HCT116 (cell line): ENCODE data around the gene OCSTAMP. TPM values are rescaled to one million over a fixed set of nuclear protein-coding genes. Genes with fewer than 3 reads are reported as not detected.

Source experiments
- ATAC-seq: fragments of 200-7000 bp; cut with Tn5 transposase; 2 replicates; pipeline ENCODE4 v1.9.1; 2020; ENCODE audit warnings: mild to moderate bottlenecking, moderate library complexity
- BruUV-seq: library from RNA; stranded (reverse); fragments of 400-500 nt; replicated peaks from 2 replicates; lab custom pipeline; 2021; lab: Mats Ljungman, UMichigan
- CTCF ChIA-PET: fragments of 300-600 bp; sonication (Branson Sonifier 250); formaldehyde crosslinking; loops from one replicate; lab custom pipeline; 2021; ENCODE audit warnings: antibody characterized with exemption; lab: Charles Lee
- POLR2A ChIA-PET: fragments of 300-600, 350-600 bp; sonication (Branson Sonifier 250); formaldehyde crosslinking; loops from one replicate; lab custom pipeline; 2021; ENCODE audit warnings: antibody characterized with exemption; lab: Charles Lee
- RAD21 ChIA-PET, 2 experiments: fragments of 300-600 bp; sonication (Branson Sonifier 250); formaldehyde crosslinking; loops; one replicate each; lab custom pipeline; 2023; ENCODE audit warnings: low total read pairs in 2 of 2; ENCODE audit not compliant: uncharacterized antibody in 2 of 2, unreplicated experiment in 2 of 2, low non-redundant PET in 1 of 2; lab: Charles Lee
- DNase-seq: peaks from one replicate; pipeline ENCODE4 v3.0.0-alpha.2; 2010; ENCODE audit warnings: low read depth, low spot score
- H2AFZ ChIP-seq: fragments of 200-600 bp; shearing (Covaris generic), sonication (generic); 2 replicates; pipeline ENCODE4 v1.6.1; 2017; ENCODE audit warnings: low read depth, mixed run types, mixed read lengths, antibody characterized with exemption, low read length; ENCODE audit not compliant: poor library complexity, severe bottlenecking
- H3K27ac ChIP-seq: 2 replicates; pipeline ENCODE4 v1.5.1; 2012; ENCODE audit warnings: low read depth, low read length
- H3K27me3 ChIP-seq: fragments of 200-600 bp; sonication (generic); 2 replicates; pipeline ENCODE4 v1.6.1; 2016; ENCODE audit warnings: mixed run types, low read length, mixed read lengths; ENCODE audit not compliant: insufficient read depth
- H3K36me3 ChIP-seq, 2 experiments: fragments of 200-500 bp in 1 of 2; fragments of 200-600 bp in 1 of 2; sonication (Bioruptor generic) in 1 of 2; sonication (generic) in 1 of 2; 2 replicates each; pipeline versions ENCODE4 v1.5.1 to v1.6.1; 2014 to 2016; ENCODE audit warnings: low read length in 2 of 2, inconsistent platforms in 1 of 2, mixed read lengths in 1 of 2, mixed run types in 1 of 2; ENCODE audit not compliant: insufficient read depth in 2 of 2, control insufficient read depth in 1 of 2
- H3K4me1 ChIP-seq, 2 experiments: fragments of 200-600 bp in 1 of 2; sonication (generic) in 1 of 2; 2 replicates each; pipeline versions ENCODE4 v1.5.1 to v1.6.1; 2012 to 2017; ENCODE audit warnings: low read length in 2 of 2, inconsistent platforms in 1 of 2, mild to moderate bottlenecking in 1 of 2, mixed read lengths in 1 of 2, mixed run types in 1 of 2, moderate library complexity in 1 of 2; ENCODE audit not compliant: insufficient read depth in 2 of 2, control insufficient read depth in 1 of 2
- H3K4me2 ChIP-seq: fragments of 200-600 bp; sonication (generic); 2 replicates; pipeline ENCODE4 v1.6.1; 2017; ENCODE audit warnings: mixed run types, low read length, mixed read lengths
- H3K4me3 ChIP-seq, 2 experiments: fragments of 200-600 bp in 1 of 2; sonication (generic) in 1 of 2; replicated peaks in 1 of 2; 2 replicates each; pipeline ENCODE4 v1.5.1; 2011 to 2016; ENCODE audit warnings: low read length in 2 of 2, control low read depth in 1 of 2, low read depth in 1 of 2, mild to moderate bottlenecking in 1 of 2, mixed read lengths in 1 of 2, mixed run types in 1 of 2
- H3K79me2 ChIP-seq: fragments of 200-600 bp; sonication (generic); 2 replicates; pipeline ENCODE4 v1.6.1; 2017; ENCODE audit warnings: mild to moderate bottlenecking, mixed run types, low read length, moderate library complexity, mixed read lengths; ENCODE audit not compliant: insufficient read depth
- H3K9ac ChIP-seq: fragments of 200-600 bp; sonication (generic); 2 replicates; pipeline ENCODE4 v1.6.1; 2016; ENCODE audit warnings: low read length, mixed read lengths
- H3K9me2 ChIP-seq: fragments of 200-600 bp; sonication (generic), shearing (Covaris generic); 2 replicates; pipeline ENCODE4 v1.6.1; 2017; ENCODE audit warnings: mixed run types, mild to moderate bottlenecking, moderate library complexity; ENCODE audit not compliant: insufficient read depth
- H3K9me3 ChIP-seq, 2 experiments: fragments of 200-500 bp in 1 of 2; fragments of 200-600 bp in 1 of 2; sonication (Bioruptor generic) in 1 of 2; sonication (generic) in 1 of 2; 2 replicates each; pipeline ENCODE4 v1.6.1; 2014 to 2017; ENCODE audit warnings: low read length in 2 of 2, mixed read lengths in 2 of 2, inconsistent platforms in 1 of 2, low read depth in 1 of 2, mild to moderate bottlenecking in 1 of 2, mixed run types in 1 of 2, moderate library complexity in 1 of 2; ENCODE audit not compliant: control insufficient read depth in 1 of 2, insufficient read depth in 1 of 2
- H4K20me1 ChIP-seq: fragments of 200-600 bp; sonication (generic), shearing (Covaris generic); 2 replicates; pipeline ENCODE4 v1.6.1; 2017; ENCODE audit warnings: mixed run types, mild to moderate bottlenecking, moderate library complexity; ENCODE audit not compliant: insufficient read depth
- CBX3 ChIP-seq: IDR thresholded peaks from 2 replicates; pipeline ENCODE4 v1.6.1; 2012; ENCODE audit warnings: low read depth
- CEBPB ChIP-seq: IDR thresholded peaks from 2 replicates; pipeline ENCODE4 v1.6.1; 2012; ENCODE audit warnings: low read depth
- ELF1 ChIP-seq: IDR thresholded peaks from 2 replicates; pipeline ENCODE4 v1.6.1; 2012; ENCODE audit warnings: low read depth, borderline replicate concordance
- EZH2phosphoT487 ChIP-seq: fragments of 200-600 bp; IDR thresholded peaks from 2 replicates; pipeline ENCODE4 v1.6.1; 2018; ENCODE audit warnings: antibody characterized with exemption, borderline replicate concordance
- JUND ChIP-seq: IDR thresholded peaks from 2 replicates; pipeline ENCODE4 v1.6.1; 2012
- POLR2AphosphoS5 ChIP-seq: IDR thresholded peaks from 2 replicates; pipeline ENCODE4 v1.6.1; 2011; ENCODE audit warnings: mild to moderate bottlenecking, low read depth, low read length, moderate library complexity
- SIN3A ChIP-seq: IDR thresholded peaks from 2 replicates; pipeline ENCODE4 v1.6.1; 2012; ENCODE audit warnings: low read depth
- TCF7L2 ChIP-seq: IDR thresholded peaks from 2 replicates; pipeline ENCODE4 v1.7.0; 2011; ENCODE audit warnings: borderline replicate concordance, inconsistent platforms; ENCODE audit not compliant: insufficient read depth, insufficient read length; ENCODE audit errors: extremely low read depth
- ZFX ChIP-seq: fragments of 450-650 bp; IDR thresholded peaks from 2 replicates; pipeline ENCODE4 v1.6.1; 2017
- ZNF274 ChIP-seq: fragments of 200-500 bp; sonication (Bioruptor generic); IDR thresholded peaks from 2 replicates; pipeline ENCODE4 v1.6.1; 2014; ENCODE audit warnings: mild to moderate bottlenecking, low read depth, low read length, inconsistent platforms
- intact Hi-C: fragments of 100-400 bp; cut with micrococcal nuclease; formaldehyde crosslinking; loops from 2 replicates; pipeline ENCODE4 v1.10.0; 2022
- total RNA-seq: library from RNA; stranded (reverse); gene quantifications from one replicate; pipeline ENCODE4 v1.2.1, GENCODE V29; 2021; ENCODE audit not compliant: unreplicated experiment
- TF ChIP-seq, protein P1 (sequence below): IDR thresholded peaks from 2 replicates; pipeline ENCODE4 v1.6.1; 2012
- TF ChIP-seq, protein P2 (sequence below): IDR thresholded peaks from 2 replicates; pipeline ENCODE4 v1.6.1; 2012; ENCODE audit warnings: low read depth
- TF ChIP-seq, protein P3 (sequence below): IDR thresholded peaks from 2 replicates; pipeline ENCODE4 v1.6.1; 2012
- TF ChIP-seq, protein P4 (sequence below), 3 experiments: fragments of 200-600 bp in 1 of 3; sonication (generic) in 1 of 3; IDR thresholded peaks in 2 of 3; conservative IDR thresholded peaks in 1 of 3; 2 replicates each; pipeline ENCODE4 v1.5.1; 2012 to 2017; ENCODE audit warnings: low read depth in 2 of 3, low read length in 2 of 3, antibody characterized with exemption in 1 of 3, borderline replicate concordance in 1 of 3, control low read depth in 1 of 3, mild to moderate bottlenecking in 1 of 3, mixed read lengths in 1 of 3, mixed run types in 1 of 3, moderate library complexity in 1 of 3; ENCODE audit not compliant: insufficient read depth in 1 of 3

OCSTAMP gene
- total RNA-seq, 1 experiment from 2014 or later: not detected

DNA sequence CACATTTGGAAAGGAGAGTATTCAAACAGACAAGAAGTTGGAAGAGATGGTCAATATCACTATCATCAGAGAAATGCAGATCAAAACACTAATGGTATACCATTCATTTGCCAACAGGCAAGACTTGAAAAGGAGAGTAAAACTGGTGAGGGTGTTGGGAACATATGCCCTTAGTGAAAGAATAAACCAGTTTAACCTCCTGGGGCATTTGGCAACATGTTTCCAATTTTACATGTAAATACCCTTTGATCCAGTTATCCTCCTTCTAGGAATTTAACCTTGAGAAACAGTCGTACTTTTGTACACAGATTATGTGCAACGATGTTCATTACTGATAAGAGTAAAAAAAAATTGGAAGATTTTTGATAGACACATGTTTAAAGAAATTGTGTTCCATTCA is 34.1 kb upstream of the OCSTAMP start:
- Histone ChIP-seq H3K79me2 (no peaks in the 10 kb centered on the region), H3K4me3 (no peak overlapping the region), H4K20me1 (no peaks in the 10 kb centered on the region), H3K9me3 (no peaks in the 10 kb centered on the region), H2AFZ (no peak overlapping the region), H3K36me3 (no peaks in the 10 kb centered on the region), H3K9me2 (no peaks in the 10 kb centered on the region), H3K9ac (no peak overlapping the region), H3K27ac (no peak overlapping the region), H3K27me3 (no peaks in the 10 kb centered on the region), H3K4me1 (no peaks in the 10 kb centered on the region), H3K4me2 (no peak overlapping the region)
- TF ChIP-seq SIN3A (no peak), POLR2AphosphoS5 (no peak)
- ATAC-seq (no peak), DNase-seq (no peak)
- no TSS peak for BruUV-seq
- POLR2A ChIA-PET: interaction anchor here (0.5 kb wide), 1 partner anchor 107 kb away, joined by 3 read pairs; no protein-coding TSS in a partner anchor
- RAD21 ChIA-PET: no interaction called here
- intact Hi-C loops: no loop called here
- CTCF ChIA-PET: no interaction called here

DNA sequence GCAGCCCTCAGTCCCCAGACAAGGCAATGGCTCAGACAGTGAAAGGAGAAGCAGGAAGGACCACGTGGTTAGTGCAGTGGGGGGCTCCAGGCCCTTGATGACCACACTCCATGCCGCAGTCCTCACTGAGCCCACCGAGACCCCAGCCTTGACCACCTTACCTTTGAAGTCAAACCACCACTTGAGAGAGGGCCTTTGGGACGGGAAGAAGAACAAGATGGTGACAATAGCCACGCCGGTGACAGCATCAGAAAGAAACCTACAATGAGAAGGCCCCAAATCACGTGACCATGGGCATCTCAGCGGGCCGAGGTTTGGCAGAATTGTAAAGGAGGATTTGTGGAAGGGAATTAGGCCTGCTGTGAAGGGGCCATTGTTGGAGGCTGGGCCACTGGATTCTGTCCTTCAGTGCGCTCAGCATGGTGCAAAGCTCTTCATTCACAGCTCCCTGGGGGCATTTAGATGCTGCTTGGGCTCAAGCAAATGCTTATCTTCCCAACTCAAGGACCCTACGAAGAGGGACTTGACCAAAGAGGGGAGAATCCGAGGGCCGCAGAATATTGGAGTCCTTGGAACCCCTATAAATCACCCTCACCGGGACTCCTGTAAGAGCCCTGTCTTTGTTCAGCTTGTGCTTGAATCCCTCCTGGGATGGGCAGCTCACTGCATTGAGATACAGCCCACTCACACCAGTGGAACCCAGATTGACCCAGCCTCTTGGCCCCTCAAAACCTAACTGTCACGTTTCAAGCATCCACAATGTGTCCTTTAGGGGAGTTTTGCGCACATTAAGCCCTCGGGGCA is 33.2 kb upstream of the OCSTAMP start:
- ATAC-seq (no peak), DNase-seq (no peak)
- Histone ChIP-seq H3K36me3 (no peaks in the 10 kb centered on the region), H3K4me1 (no peaks in the 10 kb centered on the region), H3K9me2 (no peaks in the 10 kb centered on the region), H3K9ac (no peak overlapping the region), H3K4me2 (no peak overlapping the region), H4K20me1 (no peaks in the 10 kb centered on the region), H3K27me3 (no peaks in the 10 kb centered on the region), H3K79me2 (no peaks in the 10 kb centered on the region), H3K9me3 (no peaks in the 10 kb centered on the region), H3K27ac (no peak overlapping the region), H2AFZ (no peak overlapping the region), H3K4me3 (no peak overlapping the region)
- BruUV-seq: no TSS peak
- ChIA-PET RAD21 (no interaction called here), POLR2A (no interaction called here), CTCF (interaction anchor here (1.3 to 2.0 kb wide), 2 partner anchors 9 to 21 kb away, joined by 6 to 12 read pairs; no protein-coding TSS in a partner anchor)
- intact Hi-C loops: no loop called here
- TF ChIP-seq POLR2AphosphoS5 (no peak), EZH2phosphoT487 (no peak), ZFX (no peak), TCF7L2 (no peak), CBX3 (no peak), ELF1 (no peak), ZNF274 (no peak), CEBPB (no peak), JUND (no peak)
- TF ChIP-seq, protein P1, sequence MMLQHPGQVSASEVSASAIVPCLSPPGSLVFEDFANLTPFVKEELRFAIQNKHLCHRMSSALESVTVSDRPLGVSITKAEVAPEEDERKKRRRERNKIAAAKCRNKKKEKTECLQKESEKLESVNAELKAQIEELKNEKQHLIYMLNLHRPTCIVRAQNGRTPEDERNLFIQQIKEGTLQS: no peak
- TF ChIP-seq, protein P2, sequence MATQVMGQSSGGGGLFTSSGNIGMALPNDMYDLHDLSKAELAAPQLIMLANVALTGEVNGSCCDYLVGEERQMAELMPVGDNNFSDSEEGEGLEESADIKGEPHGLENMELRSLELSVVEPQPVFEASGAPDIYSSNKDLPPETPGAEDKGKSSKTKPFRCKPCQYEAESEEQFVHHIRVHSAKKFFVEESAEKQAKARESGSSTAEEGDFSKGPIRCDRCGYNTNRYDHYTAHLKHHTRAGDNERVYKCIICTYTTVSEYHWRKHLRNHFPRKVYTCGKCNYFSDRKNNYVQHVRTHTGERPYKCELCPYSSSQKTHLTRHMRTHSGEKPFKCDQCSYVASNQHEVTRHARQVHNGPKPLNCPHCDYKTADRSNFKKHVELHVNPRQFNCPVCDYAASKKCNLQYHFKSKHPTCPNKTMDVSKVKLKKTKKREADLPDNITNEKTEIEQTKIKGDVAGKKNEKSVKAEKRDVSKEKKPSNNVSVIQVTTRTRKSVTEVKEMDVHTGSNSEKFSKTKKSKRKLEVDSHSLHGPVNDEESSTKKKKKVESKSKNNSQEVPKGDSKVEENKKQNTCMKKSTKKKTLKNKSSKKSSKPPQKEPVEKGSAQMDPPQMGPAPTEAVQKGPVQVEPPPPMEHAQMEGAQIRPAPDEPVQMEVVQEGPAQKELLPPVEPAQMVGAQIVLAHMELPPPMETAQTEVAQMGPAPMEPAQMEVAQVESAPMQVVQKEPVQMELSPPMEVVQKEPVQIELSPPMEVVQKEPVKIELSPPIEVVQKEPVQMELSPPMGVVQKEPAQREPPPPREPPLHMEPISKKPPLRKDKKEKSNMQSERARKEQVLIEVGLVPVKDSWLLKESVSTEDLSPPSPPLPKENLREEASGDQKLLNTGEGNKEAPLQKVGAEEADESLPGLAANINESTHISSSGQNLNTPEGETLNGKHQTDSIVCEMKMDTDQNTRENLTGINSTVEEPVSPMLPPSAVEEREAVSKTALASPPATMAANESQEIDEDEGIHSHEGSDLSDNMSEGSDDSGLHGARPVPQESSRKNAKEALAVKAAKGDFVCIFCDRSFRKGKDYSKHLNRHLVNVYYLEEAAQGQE: no peak
- TF ChIP-seq, protein P3, sequence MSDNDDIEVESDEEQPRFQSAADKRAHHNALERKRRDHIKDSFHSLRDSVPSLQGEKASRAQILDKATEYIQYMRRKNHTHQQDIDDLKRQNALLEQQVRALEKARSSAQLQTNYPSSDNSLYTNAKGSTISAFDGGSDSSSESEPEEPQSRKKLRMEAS: no peak
- TF ChIP-seq, protein P4, sequence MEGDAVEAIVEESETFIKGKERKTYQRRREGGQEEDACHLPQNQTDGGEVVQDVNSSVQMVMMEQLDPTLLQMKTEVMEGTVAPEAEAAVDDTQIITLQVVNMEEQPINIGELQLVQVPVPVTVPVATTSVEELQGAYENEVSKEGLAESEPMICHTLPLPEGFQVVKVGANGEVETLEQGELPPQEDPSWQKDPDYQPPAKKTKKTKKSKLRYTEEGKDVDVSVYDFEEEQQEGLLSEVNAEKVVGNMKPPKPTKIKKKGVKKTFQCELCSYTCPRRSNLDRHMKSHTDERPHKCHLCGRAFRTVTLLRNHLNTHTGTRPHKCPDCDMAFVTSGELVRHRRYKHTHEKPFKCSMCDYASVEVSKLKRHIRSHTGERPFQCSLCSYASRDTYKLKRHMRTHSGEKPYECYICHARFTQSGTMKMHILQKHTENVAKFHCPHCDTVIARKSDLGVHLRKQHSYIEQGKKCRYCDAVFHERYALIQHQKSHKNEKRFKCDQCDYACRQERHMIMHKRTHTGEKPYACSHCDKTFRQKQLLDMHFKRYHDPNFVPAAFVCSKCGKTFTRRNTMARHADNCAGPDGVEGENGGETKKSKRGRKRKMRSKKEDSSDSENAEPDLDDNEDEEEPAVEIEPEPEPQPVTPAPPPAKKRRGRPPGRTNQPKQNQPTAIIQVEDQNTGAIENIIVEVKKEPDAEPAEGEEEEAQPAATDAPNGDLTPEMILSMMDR (IDR thresholded peaks at IDR 0.05 in 2 of 3, conservative IDR thresholded peaks at IDR 0.05 in 1 of 3; ENCODE audit: borderline replicate concordance in 1 of 3, insufficient read depth in 1 of 3, low read depth in 2 of 3, low read length in 2 of 3): no peak
